Subcutaneous abdominal adipose tissue (tissue), 5 donors: ENCODE data around the gene SCO2.

ENCODE experiments used
- H3K27ac ChIP-seq: one replicate; pipeline ENCODE4 v1.7.0; 2013; ENCODE audit warnings: low read depth, mild to moderate bottlenecking, inconsistent platforms, low read length, moderate library complexity
- H3K27me3 ChIP-seq, 5 donors: one replicate each; pipeline ENCODE4 v1.7.0; 2013; ENCODE audit warnings: low read length in 5 of 5, inconsistent platforms in 1 of 5; ENCODE audit not compliant: control insufficient read depth in 5 of 5, insufficient read depth in 4 of 5
- H3K36me3 ChIP-seq, 5 donors: one replicate each; pipeline ENCODE4 v1.7.0; 2013; ENCODE audit warnings: low read length in 5 of 5; ENCODE audit not compliant: control insufficient read depth in 5 of 5, insufficient read depth in 5 of 5
- H3K4me1 ChIP-seq, 5 donors: one replicate each; pipeline ENCODE4 v1.7.0; 2013; ENCODE audit warnings: low read length in 5 of 5, mild to moderate bottlenecking in 3 of 5, moderate library complexity in 1 of 5; ENCODE audit not compliant: control insufficient read depth in 5 of 5, insufficient read depth in 5 of 5
- H3K4me3 ChIP-seq, 5 donors: one replicate each; pipeline ENCODE4 v1.7.0; 2013; ENCODE audit warnings: low read length in 5 of 5, low read depth in 1 of 5
- H3K9ac ChIP-seq, 5 donors: one replicate each; pipeline ENCODE4 v1.7.0; 2013; ENCODE audit warnings: low read length in 5 of 5, mild to moderate bottlenecking in 4 of 5, moderate library complexity in 3 of 5
- H3K9me3 ChIP-seq, 5 donors: one replicate each; pipeline ENCODE4 v1.7.0; 2013; ENCODE audit warnings: low read length in 5 of 5; ENCODE audit not compliant: control insufficient read depth in 5 of 5
- donor health status: healthy.
- donor health status: healthy.
- donor health status: healthy.
- donor health status: healthy.
- donor health status: healthy.

SCO2 gene

DNA sequence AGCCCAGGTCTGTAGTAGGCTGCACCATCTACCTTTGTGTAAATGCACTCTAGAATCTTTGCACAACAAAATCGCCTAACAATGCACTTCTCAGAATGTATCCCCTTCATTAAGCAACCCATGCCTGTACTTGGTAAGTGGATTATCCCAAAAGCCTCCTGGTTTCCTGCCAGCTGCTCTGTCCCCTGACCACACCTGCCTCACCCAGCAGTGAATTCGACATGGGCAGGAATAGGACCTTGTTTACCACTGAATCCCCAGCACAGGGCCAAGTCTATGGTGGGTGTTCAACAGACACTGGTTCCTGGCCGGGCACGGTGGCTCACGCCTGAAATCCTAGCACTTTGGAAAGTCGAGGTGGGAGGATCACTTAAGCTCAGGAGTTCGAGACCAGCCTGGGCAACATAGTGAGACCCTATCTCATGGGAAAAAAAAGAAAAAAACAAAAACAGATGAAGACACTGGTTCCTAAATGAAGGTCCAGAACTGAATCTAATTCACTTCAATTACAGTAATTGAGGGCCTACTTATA lies 42.4 kb upstream of the SCO2 start:
- peaks cover 7 to 58% (median 50%) of the 10 kb centered on the region in 5 donors for H3K4me1 ChIP-seq
- H3K27ac ChIP-seq = no peak overlapping the region
- H3K9ac ChIP-seq = no peak overlapping the region
- H3K27me3 ChIP-seq = no peaks in the 10 kb centered on the region
- H3K4me3 ChIP-seq = no peak overlapping the region
- H3K36me3 ChIP-seq = peaks cover 0 to 39% (median 18%) of the 10 kb centered on the region in 5 donors
- H3K9me3 ChIP-seq = no peaks in the 10 kb centered on the region

DNA sequence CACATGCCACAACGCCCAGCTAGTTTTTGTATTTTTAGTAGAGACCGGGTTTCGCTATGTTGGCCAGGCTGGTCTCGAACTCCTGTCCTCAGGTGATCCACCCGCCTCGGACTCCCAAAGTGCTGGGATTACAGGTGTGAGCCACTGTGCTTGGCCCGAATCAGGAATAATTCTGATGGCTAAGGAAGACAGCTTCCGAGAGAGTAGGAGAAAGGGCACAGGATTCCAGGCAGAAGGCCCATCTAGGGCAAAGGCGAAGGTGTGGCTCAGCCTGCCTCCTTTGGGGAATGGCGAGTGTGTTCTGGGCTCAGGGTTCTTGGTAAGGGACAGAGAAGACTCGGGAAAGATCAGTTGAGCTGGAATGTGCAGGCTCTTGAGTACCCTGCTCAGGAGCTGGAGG lies 38.9 kb upstream of the SCO2 start:
- peaks cover 0 to 9% (median 8%) of the 10 kb centered on the region in 5 donors for H3K36me3 ChIP-seq
- peaks cover 7 to 36% (median 28%) of the 10 kb centered on the region in 5 donors for H3K4me1 ChIP-seq
- peak overlapping the region in 4 of 5 donors; percentile 2 to 98 (median 23) for H3K4me3 ChIP-seq
- H3K9ac ChIP-seq = peak overlapping the region in 3 of 5 donors; percentile 88 to 98 (median 94)
- no peaks in the 10 kb centered on the region for H3K27me3 ChIP-seq
- H3K27ac ChIP-seq = peak overlapping the region; percentile 94
- no peaks in the 10 kb centered on the region for H3K9me3 ChIP-seq

- Histone ChIP-seq H3K9ac (peak overlapping the region; percentile 87 to 98 (median 90)), H3K36me3 (peaks cover 0 to 4% (median 2%) of the 10 kb centered on the region in 5 donors), H3K4me3 (peak overlapping the region; percentile 87 to 98 (median 94)), H3K9me3 (no peaks in the 10 kb centered on the region), H3K4me1 (peaks cover 7 to 29% (median 25%) of the 10 kb centered on the region in 5 donors), H3K27ac (peak overlapping the region; percentile 94), H3K27me3 (no peaks in the 10 kb centered on the region)
Measured at GRCh38 chr22:50563413-50564160, 38.2 kb upstream of the SCO2 start.

DNA sequence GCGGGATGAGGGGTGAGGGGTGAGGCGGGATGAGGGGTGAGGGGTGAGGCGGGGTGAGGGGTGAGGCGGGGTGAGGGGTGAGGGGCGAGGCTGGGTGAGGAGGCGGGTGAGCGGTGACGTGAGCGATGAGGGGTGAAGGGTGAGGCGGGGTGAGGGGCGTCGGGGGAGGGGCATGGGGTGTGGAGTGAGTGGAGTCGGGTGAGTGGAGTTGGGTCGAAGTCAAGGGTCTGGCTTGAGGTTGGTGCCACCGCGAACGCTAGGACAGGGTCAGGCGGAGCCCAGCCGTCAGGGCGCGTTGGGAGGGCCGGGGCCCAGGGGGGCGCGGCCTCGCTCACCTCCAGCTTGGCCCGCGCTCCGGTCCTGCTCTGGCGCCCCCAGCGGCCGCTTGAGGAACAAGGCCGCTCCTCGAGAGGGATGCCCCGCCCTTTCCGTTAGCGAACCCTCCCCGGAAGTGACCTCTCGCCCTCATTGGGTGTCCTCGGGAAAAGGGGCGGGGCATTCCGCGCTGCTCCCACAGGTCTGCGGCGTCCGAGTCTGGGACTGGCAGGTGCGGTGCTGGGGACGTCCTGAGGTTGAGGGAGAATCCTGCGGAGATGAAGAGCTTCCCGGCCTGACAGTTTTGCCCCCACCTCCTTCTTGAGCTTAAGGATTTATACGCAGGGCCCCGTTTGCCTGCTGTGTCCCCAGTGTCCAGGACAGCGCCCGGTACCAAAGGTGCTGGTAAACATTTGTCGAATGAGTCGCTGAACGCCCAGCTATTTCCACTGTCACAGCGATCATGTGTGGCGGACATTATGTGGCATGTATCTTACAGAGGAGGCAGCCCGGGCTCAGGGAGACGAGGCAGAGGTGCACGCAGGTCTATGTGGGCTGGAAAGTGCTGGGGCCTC lies 37.4 kb upstream of the SCO2 start, which contains the start of gene SYCE3:
SYCE3 (minus strand) TSS at position 397 of the 890 bp plus-strand sequence. CDS start 6,514 bp downstream, outside the sequence.
- Histone ChIP-seq H3K27ac (peak within 1 kb of the TSS; percentile 94), H3K4me1 (peaks cover 7 to 28% (median 25%) of the 10 kb centered on the region in 5 donors), H3K36me3 (peaks cover 0 to 1% (median 0%) of the 10 kb centered on the region in 5 donors), H3K9me3 (no peaks in the 10 kb centered on the region), H3K9ac (peak within 1 kb of the TSS; percentile 87 to 98 (median 90)), H3K27me3 (no peaks in the 10 kb centered on the region), H3K4me3 (peak within 1 kb of the TSS; percentile 87 to 98 (median 94))

DNA sequence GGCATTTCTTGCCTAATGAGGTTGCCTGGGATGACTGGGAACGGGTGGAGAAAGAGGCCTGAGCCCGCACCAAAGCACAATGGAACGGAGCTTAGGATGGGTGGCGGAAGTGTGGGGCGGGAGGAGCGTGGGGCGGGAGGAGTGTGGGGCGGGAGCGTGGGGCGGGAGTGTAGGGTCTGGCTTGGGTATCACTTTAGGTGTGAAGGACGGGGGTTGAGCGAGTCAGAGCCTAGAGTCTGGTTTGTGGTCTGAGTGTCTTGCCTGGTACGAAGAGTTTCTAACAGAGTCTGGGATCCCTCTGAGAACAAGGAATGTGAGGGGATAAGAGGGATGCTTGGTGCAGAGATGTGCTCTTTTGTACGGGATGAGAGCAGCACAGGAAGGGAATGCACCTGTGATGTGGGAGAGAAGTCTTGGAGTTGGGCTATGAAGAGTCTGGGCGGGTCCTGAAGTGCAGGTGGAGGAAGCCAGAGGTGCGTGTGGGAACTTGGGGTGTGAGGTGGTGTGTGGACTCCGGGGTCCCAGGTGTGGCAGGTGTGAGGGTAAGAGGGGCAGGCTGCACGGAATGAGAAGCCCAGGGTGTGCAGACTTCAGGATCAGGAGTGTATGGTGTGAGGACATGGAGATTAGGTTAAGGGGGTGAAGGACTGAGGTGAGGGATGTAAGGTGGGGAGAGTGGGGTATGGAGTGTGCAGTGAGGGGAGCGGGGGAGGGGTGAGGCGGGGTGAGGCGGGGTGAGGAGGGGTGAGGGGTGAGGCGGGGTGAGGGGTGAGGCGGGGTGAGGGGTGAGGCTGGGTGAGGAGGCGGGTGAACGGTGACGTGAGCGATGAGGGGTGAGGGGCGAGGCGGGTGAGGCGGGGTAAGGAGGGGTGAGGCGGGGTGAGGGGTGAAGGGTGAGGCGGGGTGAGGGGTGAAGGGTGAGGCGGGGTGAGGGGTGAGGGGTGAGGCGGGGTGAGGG lies 36.3 kb upstream of the SCO2 start:
- H3K9ac ChIP-seq = no peak overlapping the region
- H3K9me3 ChIP-seq = no peaks in the 10 kb centered on the region
- peaks cover 7 to 28% (median 25%) of the 10 kb centered on the region in 5 donors for H3K4me1 ChIP-seq
- no peak overlapping the region for H3K27ac ChIP-seq
- no peaks in the 10 kb centered on the region for H3K36me3 ChIP-seq
- H3K27me3 ChIP-seq = no peaks in the 10 kb centered on the region
- no peak overlapping the region for H3K4me3 ChIP-seq

- H3K9me3 ChIP-seq = no peaks in the 10 kb centered on the region
- no peak overlapping the region for H3K4me3 ChIP-seq
- H3K27me3 ChIP-seq = no peaks in the 10 kb centered on the region
- peaks cover 7 to 22% (median 20%) of the 10 kb centered on the region in 5 donors for H3K4me1 ChIP-seq
- no peak overlapping the region for H3K27ac ChIP-seq
- H3K36me3 ChIP-seq = no peaks in the 10 kb centered on the region
- no peak overlapping the region for H3K9ac ChIP-seq
Measured at GRCh38 chr22:50560034-50560433, 34.6 kb upstream of the SCO2 start.

- Histone ChIP-seq H3K27ac (no peak overlapping the region), H3K4me1 (no peaks in the 10 kb centered on the region), H3K9ac (no peak overlapping the region), H3K27me3 (no peaks in the 10 kb centered on the region), H3K36me3 (no peaks in the 10 kb centered on the region), H3K4me3 (no peak overlapping the region), H3K9me3 (no peaks in the 10 kb centered on the region)
Measured at GRCh38 chr22:50556703-50557102, 31.3 kb upstream of the SCO2 start.

DNA sequence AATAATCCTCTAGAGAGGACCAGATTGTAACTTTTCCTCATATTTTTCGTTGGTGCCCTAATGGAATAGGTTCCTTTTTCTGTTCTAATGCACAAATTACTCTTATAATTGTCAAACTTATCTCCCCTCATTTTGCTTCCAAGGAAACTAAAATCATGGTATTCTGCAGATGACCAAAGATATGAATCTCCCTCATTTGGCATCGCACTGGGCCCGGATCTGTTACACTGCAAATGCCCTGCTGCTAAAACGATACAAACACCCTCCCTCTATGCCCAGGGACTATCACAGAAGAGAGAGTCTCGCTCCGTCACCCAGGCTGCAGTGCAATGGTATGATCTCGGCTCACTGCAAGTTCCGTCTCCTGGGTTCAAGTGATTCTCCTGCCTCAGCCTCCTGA lies 27.9 kb upstream of the SCO2 start:
- Histone ChIP-seq H3K27ac (no peak overlapping the region), H3K4me1 (peaks cover 0 to 11% (median 8%) of the 10 kb centered on the region in 5 donors), H3K4me3 (no peak overlapping the region), H3K36me3 (no peaks in the 10 kb centered on the region), H3K9ac (no peak overlapping the region), H3K9me3 (no peaks in the 10 kb centered on the region), H3K27me3 (peaks cover 3 to 8% (median 7%) of the 10 kb centered on the region in 5 donors)

DNA sequence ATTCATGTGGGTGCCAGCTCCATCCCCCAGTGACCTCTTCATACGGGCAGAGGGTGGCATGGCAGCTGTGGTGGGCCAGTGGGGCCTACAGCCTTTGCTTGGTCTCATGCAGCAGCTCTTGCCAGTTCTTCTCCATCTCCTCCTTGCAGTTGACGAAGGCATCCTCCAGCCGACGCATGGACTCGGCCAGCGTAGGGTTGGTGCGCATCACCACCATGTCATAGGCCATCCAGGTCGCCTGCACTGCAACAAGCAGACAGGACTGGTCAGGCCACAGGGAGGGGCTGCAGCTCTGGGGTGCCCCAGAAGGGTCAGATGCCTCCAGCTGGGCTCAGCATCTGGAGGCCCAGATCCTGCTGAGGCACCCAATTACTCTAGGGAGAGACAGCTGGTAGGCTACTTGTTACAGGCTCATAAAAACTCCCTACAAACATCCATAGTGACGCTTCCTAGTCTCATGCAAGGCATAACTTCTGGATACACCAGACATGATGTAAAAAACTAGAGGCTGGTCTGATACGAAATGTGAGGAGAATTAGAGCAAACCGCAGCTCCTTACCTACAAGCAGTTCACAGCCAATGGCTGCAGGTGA lies 25.9 kb upstream of the SCO2 start:
- no peak overlapping the region for H3K9ac ChIP-seq
- H3K4me1 ChIP-seq = peaks cover 0 to 18% (median 11%) of the 10 kb centered on the region in 5 donors
- H3K9me3 ChIP-seq = no peaks in the 10 kb centered on the region
- H3K4me3 ChIP-seq = no peak overlapping the region
- H3K27ac ChIP-seq = no peak overlapping the region
- no peaks in the 10 kb centered on the region for H3K36me3 ChIP-seq
- peaks cover 12 to 20% (median 17%) of the 10 kb centered on the region in 5 donors for H3K27me3 ChIP-seq
